T-helper 9 cell (primary cell): Measurements from ENCODE around the gene CHCHD6.

Source experiments
- DNase-seq: peaks from one replicate; pipeline ENCODE4 v3.0.0-alpha.2; 2020

CHCHD6 gene

GRCh38 chr3:126832933-126833332 lies 128.9 kb downstream of the CHCHD6 start:
- DNase-seq: no peak

- no peak for DNase-seq
Measured at GRCh38 chr3:126834596-126835471, 130.8 kb downstream of the CHCHD6 start.

- no peak for DNase-seq
Measured at GRCh38 chr3:126835472-126836219, 131.6 kb downstream of the CHCHD6 start.

GRCh38 chr3:126836220-126836860 lies 132.3 kb downstream of the CHCHD6 start:
- DNase-seq: no peak

- no peak for DNase-seq
Measured at GRCh38 chr3:126837773-126838172, 133.7 kb downstream of the CHCHD6 start.

GRCh38 chr3:126845920-126846715 lies 142.1 kb downstream of the CHCHD6 start:
- no peak for DNase-seq

- DNase-seq: no peak
Measured at GRCh38 chr3:126847061-126847460, 143.0 kb downstream of the CHCHD6 start.

GRCh38 chr3:126848991-126849390 lies 145.0 kb downstream of the CHCHD6 start:
- no peak for DNase-seq

GRCh38 chr3:126849768-126850167 lies 145.7 kb downstream of the CHCHD6 start:
- no peak for DNase-seq

GRCh38 chr3:126850370-126851085 lies 146.5 kb downstream of the CHCHD6 start:
- DNase-seq: no peak

GRCh38 chr3:126851382-126851781 lies 147.3 kb downstream of the CHCHD6 start:
- DNase-seq: no peak

GRCh38 chr3:126851934-126852333 lies 147.9 kb downstream of the CHCHD6 start:
- DNase-seq: no peak

GRCh38 chr3:126852511-126852910 lies 148.5 kb downstream of the CHCHD6 start:
- no peak for DNase-seq

GRCh38 chr3:126854666-126855065 lies 150.6 kb downstream of the CHCHD6 start:
- no peak for DNase-seq

GRCh38 chr3:126855374-126855773 lies 151.3 kb downstream of the CHCHD6 start:
- DNase-seq: no peak

GRCh38 chr3:126857928-126858327 lies 153.9 kb downstream of the CHCHD6 start:
- no peak for DNase-seq

- DNase-seq: no peak
Measured at GRCh38 chr3:126858401-126858800, 154.4 kb downstream of the CHCHD6 start.

GRCh38 chr3:126858887-126859286 lies 154.8 kb downstream of the CHCHD6 start:
- DNase-seq: no peak

GRCh38 chr3:126859415-126860246 lies 155.6 kb downstream of the CHCHD6 start:
- DNase-seq: no peak

GRCh38 chr3:126865736-126866135 lies 161.7 kb downstream of the CHCHD6 start:
- DNase-seq: no peak

- DNase-seq: no peak
Measured at GRCh38 chr3:126866175-126866759, 162.2 kb downstream of the CHCHD6 start.
